GM12891 (cell line): ENCODE measurements around the gene SEMA3A.

Source experiments
- POLR2A ChIP-seq: IDR thresholded peaks from 2 replicates; pipeline ENCODE4 v1.6.1; 2011; ENCODE audit warnings: low read depth, low read length, control low read depth
- POLR2AphosphoS5 ChIP-seq: IDR thresholded peaks from 2 replicates; pipeline ENCODE4 v1.6.1; 2011; ENCODE audit warnings: low read depth, low read length, control low read depth
- SPI1 ChIP-seq: IDR thresholded peaks from 2 replicates; pipeline ENCODE4 v1.6.1; 2011; ENCODE audit warnings: low read depth, low read length, control low read depth
- TAF1 ChIP-seq: IDR thresholded peaks from 2 replicates; pipeline ENCODE4 v1.6.1; 2011; ENCODE audit warnings: low read depth, low read length, control low read depth

GRCh38 chr7:83908526-83908925 lies 286.1 kb downstream of the SEMA3A start:
- no peak for TF ChIP-seq TAF1
- no peak for TF ChIP-seq SPI1
- TF ChIP-seq POLR2A: no peak
- no peak for TF ChIP-seq POLR2AphosphoS5
